Thyroid gland (tissue), 4 donors: ENCODE measurements around the gene LRRC51.

Experiments
- POLR2A ChIP-seq, 2 donors: fragments of 450-650 bp; IDR thresholded peaks; one replicate each; pipeline ENCODE4 v1.6.1; 2017; ENCODE audit warnings: antibody characterized with exemption in 2 of 2, mild to moderate bottlenecking in 2 of 2, moderate library complexity in 1 of 2
- TF ChIP-seq, protein P1 (sequence below), 6 experiments: fragments of 200-600 bp in 3 of 6; fragments of 450-650 bp in 3 of 6; sonication (generic) in 3 of 6; IDR thresholded peaks; one replicate each; pipeline ENCODE4 v1.5.1; 2016 to 2019; ENCODE audit warnings: antibody characterized with exemption in 6 of 6, mild to moderate bottlenecking in 2 of 6, inconsistent platforms in 1 of 6, moderate library complexity in 1 of 6

DNA sequence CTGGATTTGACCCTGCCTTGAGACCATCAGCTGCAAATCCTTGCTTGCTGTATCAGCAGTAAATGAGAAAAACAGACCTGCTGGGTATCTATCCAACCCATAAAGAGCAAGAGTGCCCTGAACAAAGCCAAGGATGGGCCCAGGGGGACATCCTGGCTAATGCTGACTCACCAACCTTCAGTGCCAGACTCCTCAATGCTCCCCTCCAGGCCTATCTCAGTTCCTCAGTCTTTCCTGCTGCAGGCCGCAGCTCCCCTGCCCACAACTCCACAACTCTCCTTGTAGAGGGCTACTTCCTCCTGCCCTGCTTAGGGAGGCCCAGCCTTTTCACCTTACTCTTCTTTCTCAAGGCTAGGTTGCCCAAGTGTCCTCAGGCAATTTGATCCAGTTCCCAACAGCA is 19.8 kb downstream of the LRRC51 start:
- TF ChIP-seq, protein P1, sequence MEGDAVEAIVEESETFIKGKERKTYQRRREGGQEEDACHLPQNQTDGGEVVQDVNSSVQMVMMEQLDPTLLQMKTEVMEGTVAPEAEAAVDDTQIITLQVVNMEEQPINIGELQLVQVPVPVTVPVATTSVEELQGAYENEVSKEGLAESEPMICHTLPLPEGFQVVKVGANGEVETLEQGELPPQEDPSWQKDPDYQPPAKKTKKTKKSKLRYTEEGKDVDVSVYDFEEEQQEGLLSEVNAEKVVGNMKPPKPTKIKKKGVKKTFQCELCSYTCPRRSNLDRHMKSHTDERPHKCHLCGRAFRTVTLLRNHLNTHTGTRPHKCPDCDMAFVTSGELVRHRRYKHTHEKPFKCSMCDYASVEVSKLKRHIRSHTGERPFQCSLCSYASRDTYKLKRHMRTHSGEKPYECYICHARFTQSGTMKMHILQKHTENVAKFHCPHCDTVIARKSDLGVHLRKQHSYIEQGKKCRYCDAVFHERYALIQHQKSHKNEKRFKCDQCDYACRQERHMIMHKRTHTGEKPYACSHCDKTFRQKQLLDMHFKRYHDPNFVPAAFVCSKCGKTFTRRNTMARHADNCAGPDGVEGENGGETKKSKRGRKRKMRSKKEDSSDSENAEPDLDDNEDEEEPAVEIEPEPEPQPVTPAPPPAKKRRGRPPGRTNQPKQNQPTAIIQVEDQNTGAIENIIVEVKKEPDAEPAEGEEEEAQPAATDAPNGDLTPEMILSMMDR (IDR thresholded peaks at IDR 0.05) = no peak
- no peak for TF ChIP-seq POLR2A (IDR thresholded peaks at IDR 0.05)
